ENCODE results near the gene MYH16. TPM values are rescaled to one million over a fixed set of nuclear protein-coding genes. Genes with fewer than 3 reads are reported as not detected.

The MYH16 gene
- total and polyA plus RNA-seq, 9 of the 15 experiments (the other 6 are each of a cell fraction or from before 2014, with no cell fraction given): 0.09 TPM; not detected in 8

DNA sequence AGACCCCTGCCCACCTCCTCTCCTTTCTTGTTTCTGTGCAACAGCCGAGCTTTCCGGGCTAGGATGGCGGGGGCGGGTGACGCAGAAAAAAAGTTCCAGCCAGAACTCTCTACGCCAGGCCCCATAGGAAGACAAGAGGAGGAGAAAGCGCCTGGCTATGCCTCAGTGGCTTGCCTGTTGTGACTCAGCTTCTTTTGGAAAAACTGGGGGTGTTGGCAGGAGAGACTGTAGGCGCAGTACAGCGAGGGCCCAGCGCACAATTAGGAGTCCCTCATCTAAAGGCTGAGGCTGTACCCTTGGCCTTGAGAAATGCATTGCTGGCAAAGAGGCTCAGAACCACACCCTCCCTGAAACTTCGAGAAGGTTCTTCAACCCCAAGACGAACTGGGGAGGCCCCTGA, 36.7 kb upstream of the MYH16 start (continued):
- TF ChIP-seq, protein P1, sequence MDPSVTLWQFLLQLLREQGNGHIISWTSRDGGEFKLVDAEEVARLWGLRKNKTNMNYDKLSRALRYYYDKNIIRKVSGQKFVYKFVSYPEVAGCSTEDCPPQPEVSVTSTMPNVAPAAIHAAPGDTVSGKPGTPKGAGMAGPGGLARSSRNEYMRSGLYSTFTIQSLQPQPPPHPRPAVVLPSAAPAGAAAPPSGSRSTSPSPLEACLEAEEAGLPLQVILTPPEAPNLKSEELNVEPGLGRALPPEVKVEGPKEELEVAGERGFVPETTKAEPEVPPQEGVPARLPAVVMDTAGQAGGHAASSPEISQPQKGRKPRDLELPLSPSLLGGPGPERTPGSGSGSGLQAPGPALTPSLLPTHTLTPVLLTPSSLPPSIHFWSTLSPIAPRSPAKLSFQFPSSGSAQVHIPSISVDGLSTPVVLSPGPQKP (CRISPR knock-in tag; IDR thresholded peaks at IDR 0.05): no peak
- TF ChIP-seq SNAPC5 (CRISPR knock-in tag; IDR thresholded peaks at IDR 0.05) (no peak), SAP30 (IDR thresholded peaks at IDR 0.05; ENCODE audit: borderline replicate concordance, insufficient read depth, low read depth, low read length, poor library complexity, severe bottlenecking) (no peak), HNRNPUL1 (IDR thresholded peaks at IDR 0.05; ENCODE audit: low read length) (no peak), ZBTB7A (IDR thresholded peaks at IDR 0.05; ENCODE audit: borderline replicate concordance, control insufficient read depth, low read depth, low read length) (peak; percentile 41; the same call in 1 of the 2 replicates), C11orf30 (IDR thresholded peaks at IDR 0.05; ENCODE audit: low read depth) (peak; percentile 13; the same call in 1 of the 2 replicates), ZNF174 (CRISPR knock-in tag; IDR thresholded peaks at IDR 0.05) (no peak), GATAD2A (IDR thresholded peaks at IDR 0.05) (no peak), PCBP1 (IDR thresholded peaks at IDR 0.05; ENCODE audit: low read depth, low read length, poor library complexity, severe bottlenecking) (no peak), ZNF695 (CRISPR knock-in tag; IDR thresholded peaks at IDR 0.05) (no peak), EGR1 (conservative IDR thresholded peaks at IDR 0.05) (peak; percentile 90)
- TF ChIP-seq, protein P2, sequence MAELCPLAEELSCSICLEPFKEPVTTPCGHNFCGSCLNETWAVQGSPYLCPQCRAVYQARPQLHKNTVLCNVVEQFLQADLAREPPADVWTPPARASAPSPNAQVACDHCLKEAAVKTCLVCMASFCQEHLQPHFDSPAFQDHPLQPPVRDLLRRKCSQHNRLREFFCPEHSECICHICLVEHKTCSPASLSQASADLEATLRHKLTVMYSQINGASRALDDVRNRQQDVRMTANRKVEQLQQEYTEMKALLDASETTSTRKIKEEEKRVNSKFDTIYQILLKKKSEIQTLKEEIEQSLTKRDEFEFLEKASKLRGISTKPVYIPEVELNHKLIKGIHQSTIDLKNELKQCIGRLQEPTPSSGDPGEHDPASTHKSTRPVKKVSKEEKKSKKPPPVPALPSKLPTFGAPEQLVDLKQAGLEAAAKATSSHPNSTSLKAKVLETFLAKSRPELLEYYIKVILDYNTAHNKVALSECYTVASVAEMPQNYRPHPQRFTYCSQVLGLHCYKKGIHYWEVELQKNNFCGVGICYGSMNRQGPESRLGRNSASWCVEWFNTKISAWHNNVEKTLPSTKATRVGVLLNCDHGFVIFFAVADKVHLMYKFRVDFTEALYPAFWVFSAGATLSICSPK (IDR thresholded peaks at IDR 0.05; ENCODE audit: borderline replicate concordance): no peak

Measured in K562 (cell line).